ENCODE data around the gene CXCL17.

CXCL17 gene

DNA sequence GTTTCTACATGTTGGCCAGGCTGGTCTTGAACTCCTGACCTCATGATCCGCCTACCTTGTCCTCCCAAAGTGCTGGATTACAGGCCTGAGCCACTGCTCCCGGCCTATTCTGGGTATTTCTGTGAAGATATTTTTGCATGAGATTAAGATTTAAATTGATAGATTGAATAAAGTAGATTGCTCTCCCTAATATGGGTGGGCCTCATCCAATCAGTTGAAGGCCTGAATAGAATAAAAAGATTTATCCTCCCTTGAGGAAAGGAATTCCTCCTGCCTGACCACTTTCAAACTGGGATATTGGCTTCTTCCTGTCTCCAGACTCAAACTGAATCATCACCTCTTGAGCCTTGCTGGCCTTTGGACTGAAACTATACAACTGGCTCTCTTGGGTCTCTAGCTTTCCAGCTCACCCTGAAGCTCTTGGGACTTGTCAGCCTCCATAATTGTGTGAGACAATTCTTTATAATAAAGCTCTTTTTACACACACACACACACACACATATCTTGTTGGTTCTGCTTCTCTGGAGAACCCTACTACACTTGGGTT is 36.1 kb upstream of the CXCL17 start:
- H3K4me3 ChIP-seq (ENCODE audit: low read depth, low read length): no peak overlapping the region
- TF ChIP-seq, protein P1, sequence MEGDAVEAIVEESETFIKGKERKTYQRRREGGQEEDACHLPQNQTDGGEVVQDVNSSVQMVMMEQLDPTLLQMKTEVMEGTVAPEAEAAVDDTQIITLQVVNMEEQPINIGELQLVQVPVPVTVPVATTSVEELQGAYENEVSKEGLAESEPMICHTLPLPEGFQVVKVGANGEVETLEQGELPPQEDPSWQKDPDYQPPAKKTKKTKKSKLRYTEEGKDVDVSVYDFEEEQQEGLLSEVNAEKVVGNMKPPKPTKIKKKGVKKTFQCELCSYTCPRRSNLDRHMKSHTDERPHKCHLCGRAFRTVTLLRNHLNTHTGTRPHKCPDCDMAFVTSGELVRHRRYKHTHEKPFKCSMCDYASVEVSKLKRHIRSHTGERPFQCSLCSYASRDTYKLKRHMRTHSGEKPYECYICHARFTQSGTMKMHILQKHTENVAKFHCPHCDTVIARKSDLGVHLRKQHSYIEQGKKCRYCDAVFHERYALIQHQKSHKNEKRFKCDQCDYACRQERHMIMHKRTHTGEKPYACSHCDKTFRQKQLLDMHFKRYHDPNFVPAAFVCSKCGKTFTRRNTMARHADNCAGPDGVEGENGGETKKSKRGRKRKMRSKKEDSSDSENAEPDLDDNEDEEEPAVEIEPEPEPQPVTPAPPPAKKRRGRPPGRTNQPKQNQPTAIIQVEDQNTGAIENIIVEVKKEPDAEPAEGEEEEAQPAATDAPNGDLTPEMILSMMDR (conservative IDR thresholded peaks at IDR 0.05; ENCODE audit: low read depth, low read length): no peak
- no peak for DNase-seq (ENCODE audit: low read depth)

DNA sequence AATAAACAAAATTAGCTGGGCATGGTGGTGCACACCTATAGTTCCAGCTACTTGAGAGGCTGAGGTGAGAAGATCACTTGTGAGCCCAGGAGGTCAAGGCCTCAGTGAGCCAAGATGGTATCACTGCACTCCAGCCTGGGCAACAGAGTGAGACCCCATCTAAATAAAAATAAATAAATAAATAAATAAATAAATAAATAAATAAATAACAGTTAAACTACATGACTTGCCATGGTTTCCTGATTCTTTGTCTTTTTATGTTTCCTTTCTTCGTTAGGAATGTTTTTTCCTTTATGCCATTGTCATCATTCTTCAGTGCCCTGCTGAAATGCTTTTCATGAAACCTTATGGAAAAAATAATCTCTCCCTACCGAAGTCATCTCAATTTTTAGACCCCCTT is 35.2 kb upstream of the CXCL17 start:
- DNase-seq (ENCODE audit: low read depth): no peak
- TF ChIP-seq, protein P1 (conservative IDR thresholded peaks at IDR 0.05; ENCODE audit: low read depth, low read length): no peak
- H3K4me3 ChIP-seq (ENCODE audit: low read depth, low read length): no peak overlapping the region

GRCh38 chr19:42477117-42477516 is 34.4 kb upstream of the CXCL17 start:
- TF ChIP-seq, protein P1 (conservative IDR thresholded peaks at IDR 0.05; ENCODE audit: low read depth, low read length): no peak

DNA sequence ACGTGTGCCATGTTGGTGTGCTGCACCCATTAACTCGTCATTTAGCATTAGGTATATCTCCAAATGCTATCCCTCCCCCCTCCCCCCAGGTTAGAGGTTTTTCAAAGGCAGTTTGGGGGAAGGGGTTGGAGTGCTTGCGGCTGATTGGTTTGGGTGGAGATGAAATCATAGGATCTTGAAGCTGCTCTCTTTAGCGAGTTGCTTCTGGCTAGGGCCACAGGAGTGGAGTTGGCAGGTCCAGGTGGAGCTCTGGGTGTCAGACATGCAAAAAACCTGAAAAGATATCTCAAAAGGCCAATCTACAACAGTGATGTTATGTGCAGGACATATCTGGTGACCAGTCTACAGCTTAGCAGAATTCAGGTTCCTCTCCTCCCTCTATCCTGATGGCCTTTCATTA is 32.6 kb upstream of the CXCL17 start:
- no peak overlapping the region for H3K4me3 ChIP-seq (ENCODE audit: low read depth, low read length)
- TF ChIP-seq, protein P1 (conservative IDR thresholded peaks at IDR 0.05; ENCODE audit: low read depth, low read length): no peak

More at GRCh38 chr19:42477117-42477516, 34.4 kb upstream of the CXCL17 start:
- no peak for DNase-seq (ENCODE audit: low read depth)
- no peak overlapping the region for H3K4me3 ChIP-seq (ENCODE audit: low read depth, low read length)

DNA sequence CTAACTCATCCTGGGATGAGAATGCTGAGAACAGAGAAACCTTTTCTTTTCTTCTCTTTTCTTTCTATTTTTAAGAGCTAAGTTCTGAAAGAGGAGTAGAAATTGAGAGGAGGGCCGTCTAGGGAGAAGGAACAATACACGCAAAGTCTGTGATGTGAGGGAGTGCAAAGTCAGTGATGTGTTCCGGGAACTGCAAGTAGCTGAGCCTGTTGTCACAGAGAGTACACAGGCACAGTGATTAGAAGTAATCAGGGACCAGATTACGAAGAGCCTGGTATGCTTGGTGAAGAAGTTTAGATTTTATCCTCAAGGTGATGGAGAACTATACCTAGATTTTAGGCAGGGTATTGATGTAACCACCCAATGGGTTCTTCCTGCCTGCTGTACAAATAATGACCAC is 32.0 kb upstream of the CXCL17 start:
- TF ChIP-seq, protein P1 (conservative IDR thresholded peaks at IDR 0.05; ENCODE audit: low read depth, low read length): no peak
- DNase-seq (ENCODE audit: low read depth): no peak
- H3K4me3 ChIP-seq (ENCODE audit: low read depth, low read length): no peak overlapping the region

More for the DNA sequence above, 32.6 kb upstream of the CXCL17 start:
- DNase-seq (ENCODE audit: low read depth): no peak

- TF ChIP-seq, protein P1 (conservative IDR thresholded peaks at IDR 0.05; ENCODE audit: low read depth, low read length): no peak
- DNase-seq (ENCODE audit: low read depth): no peak
- H3K4me3 ChIP-seq (ENCODE audit: low read depth, low read length): no peak overlapping the region
Measured at GRCh38 chr19:42473686-42474085, 30.9 kb upstream of the CXCL17 start.

- no peak overlapping the region for H3K4me3 ChIP-seq (ENCODE audit: low read depth, low read length)
- TF ChIP-seq, protein P1 (conservative IDR thresholded peaks at IDR 0.05; ENCODE audit: low read depth, low read length): no peak
- DNase-seq (ENCODE audit: low read depth): no peak
Measured at GRCh38 chr19:42472402-42473147, 29.8 kb upstream of the CXCL17 start.

All from choroid plexus epithelial cell (primary cell).